Uterus (tissue), 4 donors: ENCODE data around the gene MIER2. TPM values are rescaled to one million over a fixed set of nuclear protein-coding genes. Genes with fewer than 3 reads are reported as not detected.
"Not testable (repeated sequence)": the region's sequence is repeated elsewhere in the genome, so short reads cannot be mapped to it uniquely, and the experiment has no call there.

Experiments used
- DNase-seq, 2 donors: peaks; one replicate each; pipeline ENCODE4 v3.0.0-alpha.2; 2019 to 2020
- H3K27ac ChIP-seq, 2 donors: fragments of 200-600 bp; sonication (generic); 1 replicate in 1 of 2; 2 replicates in 1 of 2; pipeline ENCODE4 v1.5.1; 2016 to 2018
- H3K27me3 ChIP-seq, 2 donors: fragments of 200-600 bp; sonication (generic); one replicate each; pipeline ENCODE4 v1.5.1; 2018 to 2019; ENCODE audit warnings: control low read depth in 1 of 2
- H3K36me3 ChIP-seq, 2 donors: fragments of 200-600 bp; sonication (generic); one replicate each; pipeline ENCODE4 v1.5.1; 2019; ENCODE audit warnings: control low read depth in 1 of 2
- H3K4me1 ChIP-seq, 2 donors: fragments of 200-600 bp; sonication (generic); one replicate each; pipeline ENCODE4 v1.5.1; 2018 to 2019; ENCODE audit warnings: control low read depth in 1 of 2
- H3K4me3 ChIP-seq, 2 donors: fragments of 200-600 bp; sonication (generic); 1 replicate in 1 of 2; 2 replicates in 1 of 2; pipeline ENCODE4 v1.5.1; 2018 to 2019; ENCODE audit warnings: mild to moderate bottlenecking in 1 of 2
- H3K9me3 ChIP-seq, 2 donors: fragments of 200-600 bp; sonication (generic); one replicate each; pipeline ENCODE4 v1.5.1; 2019; ENCODE audit warnings: control low read depth in 1 of 2
- POLR2A ChIP-seq, 2 donors: fragments of 450-650 bp; IDR thresholded peaks; one replicate each; pipeline ENCODE4 v1.6.1; 2016; ENCODE audit warnings: antibody characterized with exemption in 2 of 2, mild to moderate bottlenecking in 1 of 2, moderate library complexity in 1 of 2
- intact Hi-C: fragments of 100-400 bp; cut with DNase I; formaldehyde crosslinking; loops from one replicate; pipeline ENCODE4 v1.15.1; 2023; ENCODE audit warnings: low total_unique reads
- total RNA-seq, 4 donors: library from RNA; depleted of rRNA in 3 of 4; stranded (reverse); fragments of >200 nt in 3 of 4; gene quantifications; one replicate each; pipeline versions ENCODE4 v1.1.0 to v1.2.4, GENCODE V29; 2014 to 2023
- TF ChIP-seq, protein P1 (sequence below), 4 experiments: fragments of 200-600 bp in 2 of 4; fragments of 450-650 bp in 2 of 4; sonication (generic) in 2 of 4; IDR thresholded peaks; one replicate each; pipeline ENCODE4 v1.5.1; 2016 to 2019; ENCODE audit warnings: antibody characterized with exemption in 4 of 4, mild to moderate bottlenecking in 2 of 4, moderate library complexity in 1 of 4
- donor health status: DM: yes; HTN: yes; CAD: no.

Gene MIER2
- total RNA-seq, 4 donors from 2014 or later, result 2.6 to 54.8 (median 12.7) TPM

- intact Hi-C loops, result no loop called here
- DNase-seq, result no peak
- Histone ChIP-seq H3K4me3 (no peak overlapping the region), H3K4me1 (no peaks in the 10 kb centered on the region), H3K27ac (no peak overlapping the region), H3K36me3 (no peaks in the 10 kb centered on the region), H3K27me3 (no peaks in the 10 kb centered on the region), H3K9me3 (no peaks in the 10 kb centered on the region)
- TF ChIP-seq POLR2A (IDR thresholded peaks at IDR 0.05), result no peak
- TF ChIP-seq, protein P1, sequence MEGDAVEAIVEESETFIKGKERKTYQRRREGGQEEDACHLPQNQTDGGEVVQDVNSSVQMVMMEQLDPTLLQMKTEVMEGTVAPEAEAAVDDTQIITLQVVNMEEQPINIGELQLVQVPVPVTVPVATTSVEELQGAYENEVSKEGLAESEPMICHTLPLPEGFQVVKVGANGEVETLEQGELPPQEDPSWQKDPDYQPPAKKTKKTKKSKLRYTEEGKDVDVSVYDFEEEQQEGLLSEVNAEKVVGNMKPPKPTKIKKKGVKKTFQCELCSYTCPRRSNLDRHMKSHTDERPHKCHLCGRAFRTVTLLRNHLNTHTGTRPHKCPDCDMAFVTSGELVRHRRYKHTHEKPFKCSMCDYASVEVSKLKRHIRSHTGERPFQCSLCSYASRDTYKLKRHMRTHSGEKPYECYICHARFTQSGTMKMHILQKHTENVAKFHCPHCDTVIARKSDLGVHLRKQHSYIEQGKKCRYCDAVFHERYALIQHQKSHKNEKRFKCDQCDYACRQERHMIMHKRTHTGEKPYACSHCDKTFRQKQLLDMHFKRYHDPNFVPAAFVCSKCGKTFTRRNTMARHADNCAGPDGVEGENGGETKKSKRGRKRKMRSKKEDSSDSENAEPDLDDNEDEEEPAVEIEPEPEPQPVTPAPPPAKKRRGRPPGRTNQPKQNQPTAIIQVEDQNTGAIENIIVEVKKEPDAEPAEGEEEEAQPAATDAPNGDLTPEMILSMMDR (IDR thresholded peaks at IDR 0.05), result no peak
Observed at GRCh38 chr19:390386-391206, 46.0 kb upstream of the MIER2 start.

GRCh38 chr19:389935-390289 is 45.3 kb upstream of the MIER2 start:
- Histone ChIP-seq H3K27me3 (no peaks in the 10 kb centered on the region), H3K4me1 (no peaks in the 10 kb centered on the region), H3K36me3 (no peaks in the 10 kb centered on the region), H3K9me3 (no peaks in the 10 kb centered on the region), H3K27ac (no peak overlapping the region), H3K4me3 (no peak overlapping the region)
- DNase-seq, result no peak
- intact Hi-C loops, result no loop called here
- TF ChIP-seq, protein P1 (IDR thresholded peaks at IDR 0.05), result no peak
- no peak for TF ChIP-seq POLR2A (IDR thresholded peaks at IDR 0.05)

- Histone ChIP-seq H3K9me3 (no peaks in the 10 kb centered on the region), H3K27ac (no peak overlapping the region), H3K36me3 (no peaks in the 10 kb centered on the region), H3K4me1 (no peaks in the 10 kb centered on the region), H3K4me3 (no peak overlapping the region), H3K27me3 (no peaks in the 10 kb centered on the region)
- intact Hi-C loops, result no loop called here
- DNase-seq, result no peak
- TF ChIP-seq POLR2A (IDR thresholded peaks at IDR 0.05), result no peak
- TF ChIP-seq, protein P1 (IDR thresholded peaks at IDR 0.05), result no peak
Observed at GRCh38 chr19:389255-389934, 44.8 kb upstream of the MIER2 start.

- Histone ChIP-seq H3K27ac (no peak overlapping the region), H3K4me3 (no peak overlapping the region), H3K27me3 (peaks cover 0 to 3% of the 10 kb centered on the region in 2 donors), H3K36me3 (no peaks in the 10 kb centered on the region), H3K9me3 (no peaks in the 10 kb centered on the region), H3K4me1 (no peaks in the 10 kb centered on the region)
- no peak for TF ChIP-seq POLR2A (IDR thresholded peaks at IDR 0.05)
- TF ChIP-seq, protein P1 (IDR thresholded peaks at IDR 0.05), result no peak
- DNase-seq, result no peak
- intact Hi-C loops, result no loop called here
Observed at GRCh38 chr19:388691-389090, 44.1 kb upstream of the MIER2 start.

- Histone ChIP-seq H3K27ac (no peak overlapping the region), H3K4me3 (no peak overlapping the region), H3K27me3 (peaks cover 0 to 3% of the 10 kb centered on the region in 2 donors), H3K9me3 (no peaks in the 10 kb centered on the region), H3K4me1 (no peaks in the 10 kb centered on the region), H3K36me3 (no peaks in the 10 kb centered on the region)
- DNase-seq, result no peak
- intact Hi-C loops, result no loop called here
- TF ChIP-seq, protein P1 (IDR thresholded peaks at IDR 0.05), result no peak
- no peak for TF ChIP-seq POLR2A (IDR thresholded peaks at IDR 0.05)
Observed at GRCh38 chr19:387777-388176, 43.2 kb upstream of the MIER2 start.

- H3K4me1 ChIP-seq, H3K27ac ChIP-seq, intact Hi-C loops, H3K36me3 ChIP-seq, DNase-seq, H3K9me3 ChIP-seq, H3K4me3 ChIP-seq, H3K27me3 ChIP-seq: not testable (repeated sequence)
Observed at GRCh38 chr19:386632-387301, 42.2 kb upstream of the MIER2 start.

- DNase-seq, H3K36me3 ChIP-seq, H3K4me3 ChIP-seq, H3K9me3 ChIP-seq, H3K4me1 ChIP-seq, H3K27me3 ChIP-seq, H3K27ac ChIP-seq, intact Hi-C loops: not testable (repeated sequence)
Observed at GRCh38 chr19:386189-386588, 41.6 kb upstream of the MIER2 start.
